GM12878 (cell line): ENCODE measurements around the gene DUS2. TPM values are rescaled to one million over a fixed set of nuclear protein-coding genes. Genes with fewer than 3 reads are reported as not detected.
A peak's percentile ranks its signal among the peaks of the same experiment; 100 is the strongest.

Experiments used
- ATAC-seq: fragments of 200-7000 bp; cut with Tn5 transposase; 3 replicates; pipeline ENCODE4 v1.9.1; 2020; ENCODE audit warnings: mild to moderate bottlenecking, moderate library complexity
- BruUV-seq: library from RNA; stranded (reverse); fragments of 400-500 nt; replicated peaks from 2 replicates; lab custom pipeline; 2021; lab: Mats Ljungman, UMichigan
- CTCF ChIA-PET: fragments of 300-600 bp; sonication (Branson Sonifier 250); formaldehyde crosslinking; extraction: SDS; loops from one replicate; lab custom pipeline; 2021; ENCODE audit warnings: inconsistent platforms; lab: Yijun Ruan, JAX
- POLR2A ChIA-PET: fragments of 350-600 bp; formaldehyde crosslinking; extraction: SDS; loops from one replicate; lab custom pipeline; 2021; ENCODE audit warnings: inconsistent platforms; lab: Charles Lee
- RAD21 ChIA-PET: fragments of 300-600 bp; sonication (Branson Sonifier 250); formaldehyde crosslinking; loops from one replicate; lab custom pipeline; 2023; ENCODE audit warnings: antibody characterized with exemption; ENCODE audit not compliant: unreplicated experiment; lab: Charles Lee
- SMC1A ChIA-PET: fragments of 300-600 bp; sonication (Branson Sonifier 250); formaldehyde crosslinking; loops from one replicate; lab custom pipeline; 2023; ENCODE audit not compliant: unreplicated experiment, uncharacterized antibody; lab: Charles Lee
- DNase-seq: peaks from one replicate; pipeline ENCODE4 v3.0.0-alpha.2; 2011; ENCODE audit warnings: low read depth, low spot score
- FAIRE-seq: peaks from 3 replicates; lab custom pipeline; 2011; peaks lifted over from hg19 to GRCh38; lab: Jason Lieb, UNC
- H2AFZ ChIP-seq: 2 replicates; pipeline ENCODE4 v1.6.0; 2011; ENCODE audit warnings: low read depth, low read length, control low read depth; ENCODE audit not compliant: control insufficient read depth
- H3K27ac ChIP-seq: 2 replicates; pipeline ENCODE4 v1.5.1; 2011; ENCODE audit warnings: control low read depth; ENCODE audit not compliant: control insufficient read depth, insufficient read depth
- H3K27me3 ChIP-seq, 2 experiments: replicated peaks in 1 of 2; 2 replicates each; pipeline versions ENCODE4 v1.6.0 to v1.6.1; 2011; ENCODE audit warnings: low read length in 1 of 2; ENCODE audit not compliant: control insufficient read depth in 2 of 2, insufficient read depth in 2 of 2
- H3K36me3 ChIP-seq, 2 experiments: 2 replicates each; pipeline ENCODE4 v1.5.1; 2011; ENCODE audit warnings: low read length in 1 of 2; ENCODE audit not compliant: control insufficient read depth in 2 of 2, insufficient read depth in 2 of 2
- H3K4me1 ChIP-seq: 2 replicates; pipeline ENCODE4 v1.6.1; 2011; ENCODE audit warnings: mild to moderate bottlenecking, low read length, moderate library complexity, mixed read lengths; ENCODE audit not compliant: control insufficient read depth, insufficient read depth
- H3K4me2 ChIP-seq: 2 replicates; pipeline ENCODE4 v1.6.0; 2011; ENCODE audit warnings: control low read depth; ENCODE audit not compliant: control insufficient read depth, insufficient read depth
- H3K4me3 ChIP-seq: fragments of 200-600 bp; sonication (generic); 2 replicates; pipeline ENCODE4 v1.5.1; 2016
- H3K79me2 ChIP-seq: 2 replicates; pipeline ENCODE4 v1.6.0; 2011; ENCODE audit warnings: low read length; ENCODE audit not compliant: control insufficient read depth, insufficient read depth
- H3K9ac ChIP-seq: 2 replicates; pipeline ENCODE4 v1.8.0; 2011; ENCODE audit warnings: low read length, control low read depth, mixed read lengths; ENCODE audit not compliant: control insufficient read depth, insufficient read depth
- H3K9me3 ChIP-seq: replicated peaks from 3 replicates; pipeline ENCODE4 v1.5.1; 2011; ENCODE audit warnings: mild to moderate bottlenecking, low read length; ENCODE audit not compliant: control insufficient read depth, insufficient read depth
- H4K20me1 ChIP-seq: 2 replicates; pipeline ENCODE4 v1.6.0; 2011; ENCODE audit not compliant: control insufficient read depth, insufficient read depth
- CHD4 ChIP-seq: fragments of 200-600 bp; sonication (generic); IDR thresholded peaks from 2 replicates; pipeline ENCODE4 v1.6.1; 2016; ENCODE audit warnings: mild to moderate bottlenecking
- DPF2 ChIP-seq: fragments of 450-650 bp; IDR thresholded peaks from 2 replicates; pipeline ENCODE4 v1.6.1; 2017; ENCODE audit warnings: mild to moderate bottlenecking
- NRF1 ChIP-seq: conservative IDR thresholded peaks from 2 replicates; pipeline ENCODE4 v1.6.1; 2011; ENCODE audit warnings: mild to moderate bottlenecking, low read depth, low read length, improper control_type of control experiment
- PAX5 ChIP-seq: IDR thresholded peaks from 2 replicates; pipeline ENCODE4 v1.6.1; 2011; ENCODE audit warnings: low read depth, low read length, borderline replicate concordance
- TCF7 ChIP-seq: IDR thresholded peaks from 2 replicates; pipeline ENCODE4 v1.6.1; 2014; ENCODE audit warnings: antibody characterized with exemption, borderline replicate concordance
- WGBS: methylation state at CpG from one replicate; pipeline ENCODE4 v1.1.6; 2016; ENCODE audit warnings: low lambda C conversion rate; ENCODE audit not compliant: insufficient replicate concordance, insufficient coverage; ENCODE audit errors: missing lambda C conversion rate; 5-methylcytosine and 5-hydroxymethylcytosine counted together
- in situ Hi-C: fragments of 300-500 bp; cut with MboI; formaldehyde crosslinking; loops from 9 replicates; pipeline ENCODE4 v1.14.3; 2018; ENCODE audit warnings: mixed read lengths
- intact Hi-C: fragments of 100-400 bp; cut with micrococcal nuclease; formaldehyde crosslinking; loops from one replicate; pipeline ENCODE4 v1.14.2; 2022; ENCODE audit not compliant: unreplicated experiment
- polyA plus RNA-seq, 11 experiments: library from polyadenylated mRNA; depleted of rRNA in 4 of 11; unstranded in 6 of 11; stranded (reverse) in 5 of 11; fragments of >200 nt; fragmentation: Nextera tagmentation in 4 of 11; fragmentation: Illumina TruSeq in 1 of 11; extraction: Ambion mirVana in 4 of 11; extraction: Trizol in 1 of 11; gene quantifications; 1 replicate in 1 of 11; 2 replicates in 10 of 11; pipeline versions ENCODE4 v1.2.1 to v1.2.3, GENCODE V29; 2011 to 2016; ENCODE audit warnings: inconsistent platforms in 2 of 11, missing spikeins in 2 of 11, low read depth in 1 of 11
- total RNA-seq, 4 experiments: library from RNA; depleted of rRNA in 3 of 4; stranded (reverse); fragments of >200 nt in 3 of 4; fragmentation: Illumina TruSeq in 1 of 4; extraction: Trizol in 1 of 4; gene quantifications; 2 replicates each; pipeline versions ENCODE4 v1.2.1 to v1.2.3, GENCODE V29; 2013 to 2021

Gene DUS2
- total and polyA plus RNA-seq, 10 of the 15 experiments (the other 5 are each of a cell fraction or from before 2014, with no cell fraction given), result 4.8 to 32.3 (median 25.5) TPM

DNA sequence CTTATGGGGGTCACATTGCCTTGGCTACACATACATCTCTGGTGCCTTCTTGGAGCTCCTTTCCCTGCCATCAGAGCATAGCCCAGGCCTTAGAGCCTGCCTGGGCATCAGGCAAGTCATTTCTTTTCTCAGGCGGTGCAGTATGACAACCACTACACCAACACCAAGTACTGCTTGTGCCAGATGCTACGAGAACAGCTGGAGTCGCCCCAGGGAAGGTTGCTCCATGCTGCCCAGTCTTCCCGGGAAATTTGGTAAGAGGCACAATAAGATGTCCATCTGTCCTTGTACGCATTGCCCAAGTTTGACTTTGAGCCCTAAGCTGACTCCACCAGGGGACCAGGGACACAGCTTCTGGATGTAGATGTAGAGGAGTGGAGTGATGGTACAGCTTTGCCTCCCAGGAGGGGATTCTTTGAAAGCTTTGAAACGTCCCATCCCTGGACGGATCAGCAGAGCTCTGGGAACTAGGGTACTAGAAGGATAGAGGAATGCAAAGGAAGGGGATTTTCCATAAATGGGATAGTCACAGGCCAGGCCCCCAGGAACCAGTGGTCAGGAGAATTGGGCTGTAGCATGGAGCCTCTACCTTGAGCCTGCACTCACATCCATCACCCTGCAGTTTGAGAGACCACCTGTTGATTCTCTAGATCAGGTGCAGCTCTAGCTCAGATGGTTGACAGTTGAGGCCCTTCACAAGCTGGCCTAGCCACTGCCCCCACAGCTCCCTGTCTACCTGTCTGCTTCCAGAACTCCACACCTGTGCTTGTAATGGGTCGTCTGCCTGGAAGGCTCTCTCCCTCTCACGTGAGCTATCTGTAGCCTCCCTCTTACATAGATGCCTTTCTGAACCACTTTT lies 51.0 kb downstream of the DUS2 start:
- Histone ChIP-seq H3K27me3 (no peaks in the 10 kb centered on the region), H3K27ac (peak overlapping the region; percentile 71), H3K4me2 (peak overlapping the region; percentile 76), H3K79me2 (no peaks in the 10 kb centered on the region), H3K9ac (peak overlapping the region; percentile 9; the same call in 1 of the 2 replicates), H3K4me3 (no peak overlapping the region), H2AFZ (no peak overlapping the region; the same call in 1 of the 2 replicates), H3K4me1 (peaks cover 46% of the 10 kb centered on the region), H4K20me1 (no peaks in the 10 kb centered on the region), H3K9me3 (no peaks in the 10 kb centered on the region), H3K36me3 (peaks cover 40 to 46% of the 10 kb centered on the region in 2 experiments; a peak in 3 of 4 replicates)
- CTCF ChIA-PET, result interaction anchor here (0.8 to 8.2 kb wide), 12 partner anchors 9 to 156 kb away, joined by 3 to 109 read pairs (median 6); partner anchors contain the start of gene NFATC3
- in situ Hi-C loops, result no loop called here
- POLR2A ChIA-PET, result interaction anchor here (0.6 to 8.8 kb wide), 9 partner anchors 9 to 258 kb away, joined by 3 to 135 read pairs (median 4); partner anchors contain the start of genes DDX28, DUS2, NFATC3 and PSKH1
- SMC1A ChIA-PET, result interaction anchor here (0.7 to 4.8 kb wide), 12 partner anchors 9 to 343 kb away, joined by 3 to 67 read pairs (median 4); partner anchors contain the start of genes DDX28, DUS2 and NFATC3
- 71% methylated on average over 9 of the region's 9 CpGs for WGBS
- intact Hi-C loops, result no loop called here
- peak; percentile 4 for ATAC-seq
- RAD21 ChIA-PET, result interaction anchor here (0.8 to 9.8 kb wide), 11 partner anchors 10 to 188 kb away, joined by 3 to 105 read pairs (median 5); partner anchors contain the start of gene NFATC3
- DNase-seq, result no peak
- BruUV-seq, result no TSS peak
- FAIRE-seq, result peak; percentile 44
- TF ChIP-seq TCF7 (no peak), DPF2 (no peak), NRF1 (no peak), CHD4 (no peak), PAX5 (no peak)
- TF ChIP-seq, all 136 proteins: peak for 0
